ENCODE measurements around the gene TBC1D2B. TPM values are rescaled to one million over a fixed set of nuclear protein-coding genes. Genes with fewer than 3 reads are reported as not detected.

TBC1D2B gene
- total RNA-seq, 1 donor from 2014 or later = 13.8 TPM

GRCh38 chr15:78033864-78034263 is 43.6 kb downstream of the TBC1D2B start:
- H3K9me3 Mint-ChIP-seq (ENCODE audit: unreplicated experiment) = no peaks in the 10 kb centered on the region
- no peak overlapping the region for H3K4me3 Mint-ChIP-seq (ENCODE audit: unreplicated experiment)
- no peak for DNase-seq (ENCODE audit: low spot score)
- H3K27me3 Mint-ChIP-seq (ENCODE audit: unreplicated experiment) = peaks cover 1% of the 10 kb centered on the region
- H3K36me3 Mint-ChIP-seq (ENCODE audit: low read depth, unreplicated experiment) = peaks cover 4% of the 10 kb centered on the region
- TF ChIP-seq, protein P1, sequence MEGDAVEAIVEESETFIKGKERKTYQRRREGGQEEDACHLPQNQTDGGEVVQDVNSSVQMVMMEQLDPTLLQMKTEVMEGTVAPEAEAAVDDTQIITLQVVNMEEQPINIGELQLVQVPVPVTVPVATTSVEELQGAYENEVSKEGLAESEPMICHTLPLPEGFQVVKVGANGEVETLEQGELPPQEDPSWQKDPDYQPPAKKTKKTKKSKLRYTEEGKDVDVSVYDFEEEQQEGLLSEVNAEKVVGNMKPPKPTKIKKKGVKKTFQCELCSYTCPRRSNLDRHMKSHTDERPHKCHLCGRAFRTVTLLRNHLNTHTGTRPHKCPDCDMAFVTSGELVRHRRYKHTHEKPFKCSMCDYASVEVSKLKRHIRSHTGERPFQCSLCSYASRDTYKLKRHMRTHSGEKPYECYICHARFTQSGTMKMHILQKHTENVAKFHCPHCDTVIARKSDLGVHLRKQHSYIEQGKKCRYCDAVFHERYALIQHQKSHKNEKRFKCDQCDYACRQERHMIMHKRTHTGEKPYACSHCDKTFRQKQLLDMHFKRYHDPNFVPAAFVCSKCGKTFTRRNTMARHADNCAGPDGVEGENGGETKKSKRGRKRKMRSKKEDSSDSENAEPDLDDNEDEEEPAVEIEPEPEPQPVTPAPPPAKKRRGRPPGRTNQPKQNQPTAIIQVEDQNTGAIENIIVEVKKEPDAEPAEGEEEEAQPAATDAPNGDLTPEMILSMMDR (IDR thresholded peaks at IDR 0.05; ENCODE audit: unreplicated experiment) = no peak
- peaks cover 37% of the 10 kb centered on the region for H3K4me1 Mint-ChIP-seq (ENCODE audit: unreplicated experiment)
- no peak overlapping the region for H3K27ac Mint-ChIP-seq (ENCODE audit: unreplicated experiment)

DNA sequence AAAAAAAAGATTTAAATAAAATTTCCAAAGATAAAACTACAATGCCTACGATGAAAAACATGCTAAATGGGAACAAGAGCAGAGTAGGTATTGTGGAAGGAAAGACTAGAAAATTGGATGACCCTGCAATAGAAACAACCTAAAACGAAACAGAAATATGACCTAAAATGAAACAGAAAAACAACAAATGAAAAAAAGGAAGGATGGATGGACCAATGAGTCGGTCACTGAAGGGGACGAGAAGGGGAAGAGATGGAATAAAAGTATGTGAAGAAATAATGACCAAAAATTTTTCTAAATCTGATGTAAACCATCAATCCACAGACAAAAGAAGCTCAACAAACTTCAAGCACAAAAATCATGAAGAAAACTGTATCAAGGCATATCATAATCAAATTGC is 44.8 kb downstream of the TBC1D2B start:
- H3K4me1 Mint-ChIP-seq (ENCODE audit: unreplicated experiment) = peaks cover 25% of the 10 kb centered on the region
- H3K27me3 Mint-ChIP-seq (ENCODE audit: unreplicated experiment) = peaks cover 1% of the 10 kb centered on the region
- TF ChIP-seq, protein P1 (IDR thresholded peaks at IDR 0.05; ENCODE audit: unreplicated experiment) = no peak
- H3K4me3 Mint-ChIP-seq (ENCODE audit: unreplicated experiment) = no peak overlapping the region
- no peak for DNase-seq (ENCODE audit: low spot score)
- no peak overlapping the region for H3K27ac Mint-ChIP-seq (ENCODE audit: unreplicated experiment)
- peaks cover 1% of the 10 kb centered on the region for H3K36me3 Mint-ChIP-seq (ENCODE audit: low read depth, unreplicated experiment)
- no peaks in the 10 kb centered on the region for H3K9me3 Mint-ChIP-seq (ENCODE audit: unreplicated experiment)

- Mint-ChIP-seq H3K27ac (ENCODE audit: unreplicated experiment) (no peak overlapping the region), H3K27me3 (ENCODE audit: unreplicated experiment) (peaks cover 2% of the 10 kb centered on the region), H3K4me1 (ENCODE audit: unreplicated experiment) (peaks cover 9% of the 10 kb centered on the region), H3K36me3 (ENCODE audit: low read depth, unreplicated experiment) (peaks cover 4% of the 10 kb centered on the region), H3K9me3 (ENCODE audit: unreplicated experiment) (no peaks in the 10 kb centered on the region), H3K4me3 (ENCODE audit: unreplicated experiment) (no peak overlapping the region)
- TF ChIP-seq, protein P1 (IDR thresholded peaks at IDR 0.05; ENCODE audit: unreplicated experiment) = no peak
- no peak for DNase-seq (ENCODE audit: low spot score)
These were observed 52.6 kb downstream of the TBC1D2B start for GRCh38 chr15:78024883-78025282.

DNA sequence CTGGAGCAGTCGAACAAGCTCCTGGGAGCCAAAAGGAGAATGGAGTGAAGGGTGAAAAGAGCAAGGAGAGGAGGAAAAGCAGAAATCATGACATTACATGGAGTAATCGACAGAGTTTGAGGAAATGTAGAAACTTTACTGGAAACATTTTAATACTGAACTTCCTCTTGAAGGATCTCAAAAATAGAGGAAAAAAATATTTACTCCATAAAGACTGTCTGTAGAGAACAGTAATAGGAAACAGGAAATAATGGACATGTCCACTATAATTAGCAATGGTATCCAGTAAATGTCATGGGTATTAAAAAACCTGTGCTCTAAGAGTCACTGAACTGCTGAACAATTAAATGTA is 53.0 kb downstream of the TBC1D2B start:
- Mint-ChIP-seq H3K4me3 (ENCODE audit: unreplicated experiment) (no peak overlapping the region), H3K27me3 (ENCODE audit: unreplicated experiment) (peaks cover 2% of the 10 kb centered on the region), H3K4me1 (ENCODE audit: unreplicated experiment) (peaks cover 9% of the 10 kb centered on the region), H3K9me3 (ENCODE audit: unreplicated experiment) (no peaks in the 10 kb centered on the region), H3K36me3 (ENCODE audit: low read depth, unreplicated experiment) (peaks cover 4% of the 10 kb centered on the region), H3K27ac (ENCODE audit: unreplicated experiment) (no peak overlapping the region)
- no peak for DNase-seq (ENCODE audit: low spot score)
- TF ChIP-seq, protein P1 (IDR thresholded peaks at IDR 0.05; ENCODE audit: unreplicated experiment) = no peak

- H3K4me1 Mint-ChIP-seq (ENCODE audit: unreplicated experiment) = peaks cover 9% of the 10 kb centered on the region
- H3K36me3 Mint-ChIP-seq (ENCODE audit: low read depth, unreplicated experiment) = peaks cover 4% of the 10 kb centered on the region
These were observed 53.5 kb downstream of the TBC1D2B start for GRCh38 chr15:78023865-78024518.

More at GRCh38 chr15:78023865-78024518, 53.5 kb downstream of the TBC1D2B start:
- H3K27me3 Mint-ChIP-seq (ENCODE audit: unreplicated experiment) = peaks cover 2% of the 10 kb centered on the region
- TF ChIP-seq, protein P1 (IDR thresholded peaks at IDR 0.05; ENCODE audit: unreplicated experiment) = no peak
- no peak for DNase-seq (ENCODE audit: low spot score)
- H3K27ac Mint-ChIP-seq (ENCODE audit: unreplicated experiment) = no peak overlapping the region
- no peak overlapping the region for H3K4me3 Mint-ChIP-seq (ENCODE audit: unreplicated experiment)
- no peaks in the 10 kb centered on the region for H3K9me3 Mint-ChIP-seq (ENCODE audit: unreplicated experiment)
